ENCODE data around the gene ZSCAN5A. TPM values are rescaled to one million over a fixed set of nuclear protein-coding genes. Genes with fewer than 3 reads are reported as not detected.

The ZSCAN5A gene
- total RNA-seq, 6 donors from 2014 or later = 6.2 to 18.6 (median 11.3) TPM

GRCh38 chr19:56321989-56322440 is 7.4 kb upstream of the ZSCAN5A start:
- WGBS, 2 donors = 53 to 69% methylated on average over 7 of the region's 7 CpGs
- ATAC-seq (ENCODE audit: low FRiP score in 2 of 2) (peak in 1 of 2 donors; percentile 39), DNase-seq (peak in 1 of 2 donors; percentile 39)
- Histone ChIP-seq H3K4me1 (no peaks in the 10 kb centered on the region), H3K27ac (peak overlapping the region in 3 of 4 donors; percentile 7 to 66 (median 49)), H3K27me3 (no peaks in the 10 kb centered on the region), H3K36me3 (no peaks in the 10 kb centered on the region), H3K9me3 (no peaks in the 10 kb centered on the region), H3K4me3 (no peak overlapping the region)
- no peak for TF ChIP-seq EP300 (IDR thresholded peaks at IDR 0.05)
- TF ChIP-seq POLR2AphosphoS5 (IDR thresholded peaks at IDR 0.05) = no peak
- TF ChIP-seq, protein P1, sequence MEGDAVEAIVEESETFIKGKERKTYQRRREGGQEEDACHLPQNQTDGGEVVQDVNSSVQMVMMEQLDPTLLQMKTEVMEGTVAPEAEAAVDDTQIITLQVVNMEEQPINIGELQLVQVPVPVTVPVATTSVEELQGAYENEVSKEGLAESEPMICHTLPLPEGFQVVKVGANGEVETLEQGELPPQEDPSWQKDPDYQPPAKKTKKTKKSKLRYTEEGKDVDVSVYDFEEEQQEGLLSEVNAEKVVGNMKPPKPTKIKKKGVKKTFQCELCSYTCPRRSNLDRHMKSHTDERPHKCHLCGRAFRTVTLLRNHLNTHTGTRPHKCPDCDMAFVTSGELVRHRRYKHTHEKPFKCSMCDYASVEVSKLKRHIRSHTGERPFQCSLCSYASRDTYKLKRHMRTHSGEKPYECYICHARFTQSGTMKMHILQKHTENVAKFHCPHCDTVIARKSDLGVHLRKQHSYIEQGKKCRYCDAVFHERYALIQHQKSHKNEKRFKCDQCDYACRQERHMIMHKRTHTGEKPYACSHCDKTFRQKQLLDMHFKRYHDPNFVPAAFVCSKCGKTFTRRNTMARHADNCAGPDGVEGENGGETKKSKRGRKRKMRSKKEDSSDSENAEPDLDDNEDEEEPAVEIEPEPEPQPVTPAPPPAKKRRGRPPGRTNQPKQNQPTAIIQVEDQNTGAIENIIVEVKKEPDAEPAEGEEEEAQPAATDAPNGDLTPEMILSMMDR (IDR thresholded peaks at IDR 0.05) = no peak
- no peak for TF ChIP-seq POLR2A (IDR thresholded peaks at IDR 0.05)

GRCh38 chr19:56321254-56321988 is 6.8 kb upstream of the ZSCAN5A start:
- 78 to 80% methylated on average over 8 of the region's 8 CpGs for WGBS, 2 donors
- H3K27me3 ChIP-seq = no peaks in the 10 kb centered on the region
- H3K27ac ChIP-seq = peak overlapping the region in 1 of 4 donors; percentile 7
- DNase-seq (no peak), ATAC-seq (ENCODE audit: low FRiP score in 2 of 2) (no peak)
- no peaks in the 10 kb centered on the region for H3K9me3 ChIP-seq
- H3K4me1 ChIP-seq = no peaks in the 10 kb centered on the region
- no peak overlapping the region for H3K4me3 ChIP-seq
- H3K36me3 ChIP-seq = no peaks in the 10 kb centered on the region
- TF ChIP-seq EP300 (IDR thresholded peaks at IDR 0.05) (no peak), POLR2A (IDR thresholded peaks at IDR 0.05) (no peak), POLR2AphosphoS5 (IDR thresholded peaks at IDR 0.05) (no peak)
- TF ChIP-seq, protein P1 (IDR thresholded peaks at IDR 0.05) = no peak

DNA sequence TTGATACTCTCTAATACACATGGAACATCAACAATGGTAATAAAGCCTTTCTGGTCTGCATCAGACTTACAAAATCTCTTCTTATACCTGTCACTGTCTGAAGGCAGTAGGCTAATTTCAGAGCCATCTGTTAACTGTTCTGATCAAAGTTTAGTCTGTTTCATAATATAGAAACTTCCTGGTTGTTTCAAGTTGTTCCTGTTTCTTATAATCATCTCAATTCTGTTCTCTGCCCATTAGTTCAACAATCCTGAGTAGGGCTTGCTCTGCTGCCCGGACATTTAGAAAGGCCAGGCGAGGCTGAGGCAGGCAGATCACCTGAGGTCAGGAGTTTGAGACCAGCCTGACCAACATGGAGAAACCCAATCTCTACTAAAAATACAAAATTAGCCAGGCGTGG is 5.4 kb upstream of the ZSCAN5A start:
- peaks cover 6 to 8% (median 7%) of the 10 kb centered on the region in 4 donors for H3K4me1 ChIP-seq
- no peaks in the 10 kb centered on the region for H3K36me3 ChIP-seq
- 63 to 71% methylated on average over 3 of the region's 3 CpGs for WGBS, 2 donors
- no peaks in the 10 kb centered on the region for H3K9me3 ChIP-seq
- TF ChIP-seq, protein P1 (IDR thresholded peaks at IDR 0.05) = no peak
- no peak for TF ChIP-seq EP300 (IDR thresholded peaks at IDR 0.05)
- TF ChIP-seq POLR2AphosphoS5 (IDR thresholded peaks at IDR 0.05) = no peak
- TF ChIP-seq POLR2A (IDR thresholded peaks at IDR 0.05) = no peak
- no peak for ATAC-seq (ENCODE audit: low FRiP score in 2 of 2)
- H3K27ac ChIP-seq = no peak overlapping the region
- no peak overlapping the region for H3K4me3 ChIP-seq
- no peak for DNase-seq
- no peaks in the 10 kb centered on the region for H3K27me3 ChIP-seq

GRCh38 chr19:56317749-56318148 is 3.1 kb upstream of the ZSCAN5A start:
- H3K36me3 ChIP-seq = peaks cover 0 to 2% (median 0%) of the 10 kb centered on the region in 4 donors
- DNase-seq = no peak
- no peak for ATAC-seq (ENCODE audit: low FRiP score in 2 of 2)
- no peak overlapping the region for H3K4me3 ChIP-seq
- H3K4me1 ChIP-seq = peaks cover 13 to 17% (median 15%) of the 10 kb centered on the region in 4 donors
- H3K27me3 ChIP-seq = no peaks in the 10 kb centered on the region
- no peaks in the 10 kb centered on the region for H3K9me3 ChIP-seq
- H3K27ac ChIP-seq = no peak overlapping the region
- 58 to 69% methylated on average over 2 of the region's 2 CpGs for WGBS, 2 donors
- TF ChIP-seq POLR2A (IDR thresholded peaks at IDR 0.05) (no peak), POLR2AphosphoS5 (IDR thresholded peaks at IDR 0.05) (no peak), EP300 (IDR thresholded peaks at IDR 0.05) (no peak)
- TF ChIP-seq, protein P1 (IDR thresholded peaks at IDR 0.05) = no peak
